ENCODE results near the gene MAGEA9B. TPM values are rescaled to one million over a fixed set of nuclear protein-coding genes. Genes with fewer than 3 reads are reported as not detected.
A peak's percentile ranks its signal among the peaks of the same experiment; 100 is the strongest.
"Not testable (repeated sequence)": the region's sequence is repeated elsewhere in the genome, so short reads cannot be mapped to it uniquely, and the experiment has no call there.

MAGEA9B gene
- total RNA-seq = not detected

- POLR2A ChIA-PET; H3K4me1 Mint-ChIP-seq; CTCF ChIA-PET; H3K27ac Mint-ChIP-seq; H3K27me3 Mint-ChIP-seq; H3K36me3 Mint-ChIP-seq (ENCODE audit: low read depth); DNase-seq; H3K4me3 Mint-ChIP-seq; H3K9me3 Mint-ChIP-seq: not testable (repeated sequence)
Observed at GRCh38 chrX:149587359-149587758, at the start of gene MAGEA9B. Gene MAGEA9B (minus strand): TSS chrX:149587459. CDS start chrX:149583179, 4,280 bp downstream.

DNA sequence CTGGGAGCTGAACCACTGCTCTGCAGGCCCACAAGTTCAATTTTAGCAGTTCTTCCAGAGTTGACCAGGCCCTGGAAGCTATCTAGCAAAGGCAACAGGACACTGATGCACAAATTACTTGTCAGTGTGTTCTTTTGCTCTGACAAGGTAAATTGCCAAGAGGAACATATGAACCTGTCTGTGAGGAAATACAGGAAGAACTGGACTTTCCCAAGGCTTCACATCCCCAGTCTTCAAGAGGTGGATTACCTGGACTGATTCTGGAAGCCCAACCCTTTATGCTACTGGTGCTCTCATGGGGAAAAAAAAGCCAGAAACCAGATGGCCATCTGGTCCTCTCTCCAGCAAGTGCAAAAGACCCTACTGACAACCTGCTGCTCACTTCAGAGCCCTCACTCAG is 46.3 kb upstream of the MAGEA9B start:
- ChIA-PET CTCF (no interaction called here), POLR2A (no interaction called here)
- no peak for DNase-seq
- Mint-ChIP-seq H3K27me3 (peaks cover 7% of the 10 kb centered on the region), H3K4me1 (peaks cover 28% of the 10 kb centered on the region), H3K36me3 (ENCODE audit: low read depth) (peaks cover 3% of the 10 kb centered on the region), H3K27ac (no peak overlapping the region), H3K9me3 (no peaks in the 10 kb centered on the region), H3K4me3 (no peak overlapping the region)

DNA sequence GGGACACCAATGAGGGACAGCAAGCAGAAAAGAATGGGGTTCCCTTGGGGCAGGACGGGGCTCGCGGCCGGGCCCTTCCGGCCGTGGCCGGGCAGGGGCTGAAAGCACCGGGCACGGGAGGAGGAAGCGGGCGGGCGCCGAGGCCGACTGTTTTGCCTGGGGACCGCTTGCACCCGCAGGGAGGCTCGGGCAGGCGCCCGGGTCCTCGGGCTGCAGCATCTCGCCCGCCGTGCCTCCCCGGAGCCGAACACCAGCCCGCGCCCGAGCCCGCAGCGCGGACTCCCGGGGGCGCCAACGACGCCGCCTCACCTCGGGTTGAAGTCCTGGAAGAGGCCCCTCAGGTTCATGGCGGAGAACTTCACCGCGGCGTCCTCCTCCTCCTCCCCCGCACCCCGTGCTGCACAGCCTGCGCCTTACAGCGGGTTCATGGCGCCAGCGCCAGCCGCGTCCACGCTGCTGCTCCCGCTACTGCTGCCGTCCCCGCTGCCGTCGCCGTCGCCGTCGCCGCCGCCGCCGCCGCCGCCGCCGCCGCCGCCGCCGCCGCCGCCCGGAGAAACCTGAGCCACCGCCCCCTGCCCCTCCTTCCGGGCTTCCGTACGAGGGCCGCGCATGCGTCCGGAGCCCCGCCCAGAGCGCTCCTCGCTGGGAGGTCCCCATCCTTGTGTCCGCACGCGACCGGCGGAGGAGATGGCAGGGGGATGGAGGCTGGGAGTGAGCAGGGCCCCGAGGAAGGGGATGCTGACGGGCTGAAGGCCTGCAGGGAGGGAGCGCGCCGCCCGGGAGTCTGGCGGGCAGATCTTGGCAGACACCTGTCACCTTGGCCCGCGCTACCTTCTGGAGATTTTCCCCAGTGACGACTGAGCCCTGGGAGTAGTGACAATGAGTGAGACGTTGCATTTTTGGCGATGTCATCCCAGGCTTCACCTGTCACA is 44.2 kb upstream of the MAGEA9B start, which contains the start of gene TMEM185A:
TSS of gene TMEM185A (minus strand) at position 559 of the 932 bp plus-strand sequence. CDS start at position 347, 212 bp downstream.
- CTCF ChIA-PET = no interaction called here
- Mint-ChIP-seq H3K4me3 (peak within 1 kb of the TSS; percentile 83), H3K4me1 (peaks cover 36% of the 10 kb centered on the region), H3K27ac (peak within 1 kb of the TSS; percentile 27), H3K36me3 (ENCODE audit: low read depth) (peaks cover 3% of the 10 kb centered on the region), H3K27me3 (peaks cover 7% of the 10 kb centered on the region), H3K9me3 (no peaks in the 10 kb centered on the region)
- POLR2A ChIA-PET = no interaction called here
- DNase-seq = peak; percentile 77

DNA sequence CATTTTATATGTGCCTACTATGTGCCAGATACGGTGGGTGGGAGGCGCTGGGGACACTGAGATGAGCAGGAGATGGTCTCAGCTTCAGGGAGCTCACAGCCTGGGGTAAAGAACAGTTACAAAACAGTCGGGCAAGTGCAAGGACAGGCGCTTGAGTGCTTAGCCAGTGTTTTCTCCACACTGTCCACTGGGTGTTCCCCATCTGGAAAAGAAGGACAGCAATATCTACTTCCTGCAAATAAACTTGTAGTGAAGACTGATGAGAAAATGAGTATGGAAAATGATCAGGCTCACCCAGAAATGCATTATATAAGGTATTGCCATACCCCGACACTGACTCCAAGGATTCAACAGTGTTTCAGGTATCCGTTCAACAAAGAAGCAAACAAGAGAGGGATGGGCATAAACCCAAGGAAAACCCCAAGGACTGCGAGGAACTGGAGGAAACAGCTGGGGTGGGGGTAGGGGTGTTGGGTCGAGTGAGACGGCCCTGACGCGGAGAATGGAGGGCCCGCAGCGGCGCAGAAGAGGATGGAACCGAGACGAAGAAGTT is 43.5 kb upstream of the MAGEA9B start:
- ChIA-PET CTCF (no interaction called here), POLR2A (no interaction called here)

GRCh38 chrX:149629730-149630387 is 42.6 kb upstream of the MAGEA9B start:
- H3K36me3 Mint-ChIP-seq (ENCODE audit: low read depth) = peaks cover 5% of the 10 kb centered on the region
- peaks cover 36% of the 10 kb centered on the region for H3K4me1 Mint-ChIP-seq
- POLR2A ChIA-PET = no interaction called here
- DNase-seq = no peak
- CTCF ChIA-PET = no interaction called here
- H3K4me3 Mint-ChIP-seq = peak overlapping the region; percentile 83
- H3K27me3 Mint-ChIP-seq = peaks cover 5% of the 10 kb centered on the region
- no peaks in the 10 kb centered on the region for H3K9me3 Mint-ChIP-seq
- H3K27ac Mint-ChIP-seq = no peak overlapping the region

More for the DNA sequence above, 43.5 kb upstream of the MAGEA9B start:
- DNase-seq = no peak
- Mint-ChIP-seq H3K4me3 (peak overlapping the region; percentile 83), H3K27me3 (peaks cover 7% of the 10 kb centered on the region), H3K36me3 (ENCODE audit: low read depth) (peaks cover 4% of the 10 kb centered on the region), H3K9me3 (no peaks in the 10 kb centered on the region), H3K4me1 (peaks cover 36% of the 10 kb centered on the region), H3K27ac (peak overlapping the region; percentile 27)

DNA sequence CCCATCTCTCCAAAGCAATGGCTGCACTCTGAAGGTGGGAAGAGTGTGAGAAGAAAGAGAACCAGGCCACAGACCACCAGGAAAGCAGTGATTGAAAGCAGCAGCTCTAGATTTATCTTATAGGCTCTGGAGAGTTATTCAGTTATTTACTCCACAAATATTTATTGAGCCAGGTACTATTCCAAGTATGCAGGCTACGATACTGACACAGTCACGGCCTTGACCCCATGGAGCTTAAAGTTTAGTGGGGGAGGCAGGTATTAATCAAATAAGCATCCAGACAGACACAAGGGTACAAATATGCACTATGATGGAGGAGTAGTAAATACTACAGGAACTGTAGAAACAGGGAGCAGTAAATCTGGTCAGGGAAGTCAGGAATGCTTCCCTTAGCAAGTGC is 41.5 kb upstream of the MAGEA9B start:
- Mint-ChIP-seq H3K4me1 (peaks cover 36% of the 10 kb centered on the region), H3K4me3 (no peak overlapping the region), H3K9me3 (no peaks in the 10 kb centered on the region), H3K27me3 (peaks cover 5% of the 10 kb centered on the region), H3K27ac (no peak overlapping the region), H3K36me3 (ENCODE audit: low read depth) (peaks cover 5% of the 10 kb centered on the region)
- DNase-seq = no peak
- POLR2A ChIA-PET = no interaction called here
- CTCF ChIA-PET = no interaction called here

GRCh38 chrX:149628280-149628679 is 41.0 kb upstream of the MAGEA9B start:
- H3K27me3 Mint-ChIP-seq = peaks cover 5% of the 10 kb centered on the region
- no peak for DNase-seq
- H3K27ac Mint-ChIP-seq = no peak overlapping the region
- no peaks in the 10 kb centered on the region for H3K9me3 Mint-ChIP-seq
- POLR2A ChIA-PET = no interaction called here
- peaks cover 36% of the 10 kb centered on the region for H3K4me1 Mint-ChIP-seq
- peaks cover 5% of the 10 kb centered on the region for H3K36me3 Mint-ChIP-seq (ENCODE audit: low read depth)
- H3K4me3 Mint-ChIP-seq = no peak overlapping the region
- CTCF ChIA-PET = no interaction called here

GRCh38 chrX:149626829-149627228 is 39.6 kb upstream of the MAGEA9B start:
- H3K4me1 Mint-ChIP-seq = peaks cover 29% of the 10 kb centered on the region
- DNase-seq; H3K4me3 Mint-ChIP-seq; H3K27ac Mint-ChIP-seq; CTCF ChIA-PET; H3K9me3 Mint-ChIP-seq; POLR2A ChIA-PET; H3K36me3 Mint-ChIP-seq (ENCODE audit: low read depth); H3K27me3 Mint-ChIP-seq: not testable (repeated sequence)

GRCh38 chrX:149619662-149620061 is 32.4 kb upstream of the MAGEA9B start:
- H3K4me1 Mint-ChIP-seq; H3K36me3 Mint-ChIP-seq (ENCODE audit: low read depth); CTCF ChIA-PET; POLR2A ChIA-PET; H3K4me3 Mint-ChIP-seq; DNase-seq; H3K9me3 Mint-ChIP-seq; H3K27ac Mint-ChIP-seq; H3K27me3 Mint-ChIP-seq: not testable (repeated sequence)

DNA sequence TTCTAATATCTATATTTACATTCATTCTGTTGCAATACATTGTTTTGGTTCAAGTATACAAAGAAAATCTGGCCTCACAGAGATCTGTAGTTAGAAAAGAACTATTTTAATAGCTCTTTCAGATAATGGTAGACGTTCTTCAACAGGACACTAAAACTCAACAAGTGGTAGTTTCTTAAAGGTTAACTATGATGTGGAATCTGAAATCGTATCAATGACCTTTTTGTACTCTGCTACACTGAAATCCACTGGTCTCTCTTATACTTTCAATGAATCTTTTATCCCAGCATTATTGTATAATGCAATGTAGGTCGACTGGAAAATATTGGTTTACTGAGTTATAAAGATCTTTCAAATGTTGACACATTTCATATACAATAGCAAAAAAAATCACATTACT is 31.6 kb upstream of the MAGEA9B start:
- ChIA-PET CTCF (no interaction called here), POLR2A (no interaction called here)
- Mint-ChIP-seq H3K9me3 (no peaks in the 10 kb centered on the region), H3K4me3 (no peak overlapping the region), H3K36me3 (ENCODE audit: low read depth) (no peaks in the 10 kb centered on the region), H3K4me1 (no peaks in the 10 kb centered on the region), H3K27me3 (no peaks in the 10 kb centered on the region), H3K27ac (no peak overlapping the region)
- no peak for DNase-seq

GRCh38 chrX:149611623-149612175 is 24.4 kb upstream of the MAGEA9B start:
- no peaks in the 10 kb centered on the region for H3K9me3 Mint-ChIP-seq
- H3K4me1 Mint-ChIP-seq = peaks cover 1% of the 10 kb centered on the region
- POLR2A ChIA-PET = no interaction called here
- H3K36me3 Mint-ChIP-seq (ENCODE audit: low read depth) = peaks cover 6% of the 10 kb centered on the region
- no peak for DNase-seq
- no peaks in the 10 kb centered on the region for H3K27me3 Mint-ChIP-seq
- H3K27ac Mint-ChIP-seq = no peak overlapping the region
- H3K4me3 Mint-ChIP-seq = no peak overlapping the region
- CTCF ChIA-PET = no interaction called here

DNA sequence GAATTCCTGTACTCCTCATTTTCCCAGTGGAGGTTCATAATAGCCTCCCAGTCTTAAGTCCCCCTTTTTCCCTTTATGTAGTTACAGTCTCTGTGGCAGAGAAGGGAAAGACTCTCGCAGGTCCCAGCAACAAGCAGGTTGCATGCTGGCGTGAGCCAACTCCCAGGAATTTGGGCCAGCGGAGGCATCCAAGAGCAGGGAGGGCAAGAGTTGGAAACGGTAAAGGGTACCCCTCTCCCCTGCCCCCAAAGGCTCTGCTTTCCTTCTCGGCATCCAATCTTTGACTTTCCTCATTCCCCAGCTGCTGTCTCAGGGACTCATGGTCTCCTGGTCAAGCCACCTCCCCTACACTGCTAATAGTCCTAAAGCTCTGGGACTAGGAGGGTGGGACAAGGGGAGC is 23.3 kb upstream of the MAGEA9B start:
- Mint-ChIP-seq H3K27ac (no peak overlapping the region), H3K4me1 (peaks cover 1% of the 10 kb centered on the region), H3K4me3 (no peak overlapping the region), H3K36me3 (ENCODE audit: low read depth) (peaks cover 10% of the 10 kb centered on the region), H3K9me3 (no peaks in the 10 kb centered on the region), H3K27me3 (no peaks in the 10 kb centered on the region)
- no peak for DNase-seq
- POLR2A ChIA-PET = no interaction called here
- CTCF ChIA-PET = no interaction called here

DNA sequence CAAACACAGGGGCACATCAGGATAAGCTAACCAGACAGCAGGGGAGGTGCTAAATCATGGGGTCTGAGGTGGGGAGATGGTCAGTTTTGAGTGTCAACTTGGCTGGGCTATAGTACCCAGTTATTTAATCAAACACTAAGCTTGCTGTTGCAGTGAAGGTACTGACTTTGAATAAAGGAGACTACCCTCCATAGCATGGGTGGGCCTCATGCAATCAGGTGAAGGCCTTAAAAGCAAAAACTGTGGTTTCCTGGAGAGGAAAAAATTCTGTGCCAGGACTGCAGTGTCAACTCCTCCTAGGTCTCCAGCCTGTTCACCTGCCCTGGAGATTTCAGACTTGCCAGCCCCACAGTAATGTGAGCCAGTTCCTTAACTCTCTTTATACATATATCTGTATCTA is 20.4 kb upstream of the MAGEA9B start:
- H3K4me3 Mint-ChIP-seq = no peak overlapping the region
- H3K4me1 Mint-ChIP-seq = peaks cover 1% of the 10 kb centered on the region
- peaks cover 13% of the 10 kb centered on the region for H3K36me3 Mint-ChIP-seq (ENCODE audit: low read depth)
- H3K27ac Mint-ChIP-seq = no peak overlapping the region
- no peaks in the 10 kb centered on the region for H3K27me3 Mint-ChIP-seq
- POLR2A ChIA-PET = no interaction called here
- no peaks in the 10 kb centered on the region for H3K9me3 Mint-ChIP-seq
- DNase-seq = no peak
- CTCF ChIA-PET = no interaction called here
